Measurements from ENCODE around the gene RPL22L1.

- TF ChIP-seq EZH2 (IDR thresholded peaks at IDR 0.05; ENCODE audit: insufficient read depth, poor library complexity, severe bottlenecking) (no peak), EZH2phosphoT487 (IDR thresholded peaks at IDR 0.05; ENCODE audit: insufficient read depth, low read depth) (no peak)
These were observed 39.4 kb downstream of the RPL22L1 start for GRCh38 chr3:170830580-170830979.

All from GM23248 (cell line).